Measurements from ENCODE around the gene CDKAL1.

Gene CDKAL1

DNA sequence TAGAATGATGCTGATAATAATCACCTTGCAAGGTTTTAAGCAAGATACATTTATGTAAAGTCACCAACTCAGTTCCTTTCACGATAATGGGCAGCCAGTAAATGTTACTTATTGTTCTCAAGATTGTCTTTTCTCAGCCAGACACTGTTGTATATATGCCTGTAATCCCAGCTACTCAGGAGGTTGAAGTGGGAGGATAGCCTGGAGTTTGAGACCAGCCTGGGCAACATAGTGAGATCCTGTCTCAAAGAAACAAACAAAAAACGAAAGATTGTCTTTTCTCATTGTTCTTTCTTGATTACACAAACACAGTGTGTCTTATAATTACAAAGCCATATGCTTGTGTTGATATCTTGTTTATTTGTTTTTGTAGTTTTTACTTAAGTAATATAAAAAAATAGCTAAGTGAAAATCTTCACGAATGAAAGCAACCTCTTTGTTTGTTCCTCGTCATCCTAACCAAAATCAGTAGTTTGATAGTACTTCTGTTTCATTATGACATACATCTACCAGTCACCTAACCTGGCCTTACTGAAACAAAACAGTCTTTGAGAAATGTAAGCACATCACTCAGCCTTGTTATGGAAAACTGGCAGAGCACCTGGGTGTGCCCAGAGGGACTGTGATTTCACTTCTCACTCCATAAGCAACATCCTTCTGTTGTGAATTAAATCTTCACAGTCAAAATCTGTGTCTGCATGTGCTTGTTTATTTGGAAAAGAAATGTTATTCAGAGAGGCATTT, 623.1 kb downstream of the CDKAL1 start:
- no peak for DNase-seq

DNA sequence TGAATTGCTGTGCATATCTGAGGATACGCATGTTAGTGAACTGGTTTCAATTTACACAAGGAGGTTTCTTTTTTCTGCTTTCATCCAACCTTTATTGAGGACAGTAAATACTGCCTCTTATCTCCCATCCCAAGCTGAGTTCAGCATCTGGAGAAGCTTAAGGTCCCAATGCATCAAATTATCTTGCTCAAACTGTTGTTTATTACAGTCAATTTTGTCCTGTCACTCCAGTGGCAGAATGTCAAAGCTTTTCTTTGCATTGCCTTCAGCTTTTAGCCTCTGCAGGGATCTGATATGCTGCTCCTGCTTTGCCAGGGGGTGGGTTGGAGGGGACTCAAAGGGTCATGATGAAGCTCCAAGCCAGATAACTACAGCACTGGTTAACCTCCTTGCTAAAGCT, 623.9 kb downstream of the CDKAL1 start:
- DNase-seq: no peak

DNA sequence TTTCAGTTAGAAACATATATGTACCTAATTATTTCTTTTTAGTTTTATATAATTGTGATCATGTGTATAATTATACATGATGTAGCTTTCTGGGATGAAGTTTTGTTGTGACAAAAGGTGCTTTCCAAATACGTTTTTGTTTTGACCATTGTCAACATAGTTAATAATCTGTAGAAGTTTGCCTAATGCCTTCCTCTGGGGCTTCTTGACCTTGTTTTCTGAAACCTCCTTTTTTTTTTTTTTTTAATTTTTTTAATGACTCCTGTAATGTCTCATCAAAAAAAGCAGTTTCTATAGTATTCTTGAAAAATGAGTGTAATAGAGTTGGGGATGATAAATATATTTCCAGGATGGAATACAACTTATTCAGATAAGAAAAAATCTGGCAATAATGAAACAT, 624.6 kb downstream of the CDKAL1 start:
- DNase-seq: no peak

DNA sequence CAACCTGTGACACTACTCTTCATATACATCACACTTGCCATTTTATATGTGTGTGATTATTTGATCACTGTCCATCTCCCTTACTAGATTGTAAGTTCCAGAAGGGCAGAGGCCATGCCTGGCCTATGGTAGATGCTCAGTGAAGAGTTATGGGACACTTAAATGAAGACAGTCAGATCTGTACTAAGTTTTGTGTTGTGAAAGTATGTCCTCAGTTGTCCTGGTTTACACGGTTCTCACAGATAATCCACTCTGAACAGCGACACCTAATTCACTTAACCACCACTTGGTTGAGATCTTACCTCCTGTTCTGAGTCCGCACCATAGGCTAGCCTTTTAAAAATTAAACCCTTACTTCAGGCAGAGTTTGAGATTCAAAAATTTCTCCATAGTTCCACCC, 625.2 kb downstream of the CDKAL1 start:
- DNase-seq: no peak

DNA sequence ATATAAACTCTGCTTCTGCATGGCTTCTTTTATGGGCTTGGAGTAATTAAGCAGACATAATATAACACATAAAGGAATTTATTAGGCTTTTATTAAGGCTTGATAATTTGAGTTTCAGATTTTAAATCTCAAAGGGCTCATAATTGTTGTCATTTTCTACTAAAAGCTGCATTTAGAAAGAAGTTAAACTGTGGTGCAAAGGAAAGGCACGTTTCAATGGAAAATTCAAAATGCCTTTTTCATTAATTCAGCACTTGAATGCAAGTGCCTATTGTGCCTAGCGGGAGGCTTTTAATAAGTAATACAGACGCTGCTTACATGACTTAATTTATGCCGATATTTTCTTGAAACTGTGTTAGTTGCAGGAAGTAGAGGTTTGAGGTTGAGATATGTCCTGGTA, 627.5 kb downstream of the CDKAL1 start:
- no peak for DNase-seq

DNA sequence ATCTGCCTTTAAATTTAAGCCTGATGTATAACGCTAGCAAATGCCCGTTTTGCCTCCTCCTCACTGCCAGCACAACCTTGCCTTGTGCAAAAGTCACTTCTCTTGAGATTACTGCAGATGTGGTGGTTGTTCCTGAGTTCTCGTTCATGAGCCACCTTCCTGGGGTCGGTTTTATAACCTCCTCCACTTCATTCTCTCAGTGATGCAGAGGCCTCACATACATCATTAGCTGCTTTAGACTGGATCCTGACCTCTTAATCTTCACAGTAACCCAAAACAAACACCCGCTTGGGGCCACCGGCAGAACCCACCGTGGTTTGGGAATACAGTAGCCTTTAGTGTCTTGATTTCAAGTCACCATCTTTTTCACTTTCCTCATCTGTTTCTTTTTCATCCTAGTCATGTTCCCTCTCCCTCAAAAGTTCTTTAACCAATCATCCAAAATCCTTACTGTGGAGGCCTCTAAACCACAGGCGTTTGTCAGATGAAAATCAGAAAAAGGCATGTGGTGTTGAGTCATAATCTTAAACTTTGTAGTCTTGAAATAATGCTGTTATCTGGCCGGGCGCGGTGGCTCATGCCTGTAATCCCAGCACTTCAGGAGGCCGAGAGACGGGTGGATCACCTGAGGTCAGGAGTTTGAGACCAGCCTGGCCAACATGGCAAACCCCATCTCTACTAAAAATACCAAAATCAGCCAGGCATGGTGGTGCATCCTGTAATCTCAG, 629.0 kb downstream of the CDKAL1 start:
- DNase-seq: peak; percentile 69

DNA sequence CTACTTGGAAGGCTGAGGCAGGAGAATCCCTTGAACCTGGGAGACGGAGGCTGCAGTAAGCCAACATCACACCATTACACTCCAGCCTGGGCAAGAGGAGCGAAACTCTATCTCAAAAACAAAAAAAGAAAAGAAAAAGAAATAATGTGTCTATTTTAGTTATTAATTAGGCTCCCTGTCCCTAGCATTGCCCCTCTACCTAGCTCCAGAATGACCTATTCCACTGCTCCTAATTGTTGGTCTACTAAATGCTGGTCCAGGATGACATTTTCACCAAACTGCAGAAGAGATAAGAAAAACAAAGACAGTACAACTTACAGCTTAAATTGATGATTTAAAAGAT, 629.6 kb downstream of the CDKAL1 start:
- DNase-seq: no peak

DNA sequence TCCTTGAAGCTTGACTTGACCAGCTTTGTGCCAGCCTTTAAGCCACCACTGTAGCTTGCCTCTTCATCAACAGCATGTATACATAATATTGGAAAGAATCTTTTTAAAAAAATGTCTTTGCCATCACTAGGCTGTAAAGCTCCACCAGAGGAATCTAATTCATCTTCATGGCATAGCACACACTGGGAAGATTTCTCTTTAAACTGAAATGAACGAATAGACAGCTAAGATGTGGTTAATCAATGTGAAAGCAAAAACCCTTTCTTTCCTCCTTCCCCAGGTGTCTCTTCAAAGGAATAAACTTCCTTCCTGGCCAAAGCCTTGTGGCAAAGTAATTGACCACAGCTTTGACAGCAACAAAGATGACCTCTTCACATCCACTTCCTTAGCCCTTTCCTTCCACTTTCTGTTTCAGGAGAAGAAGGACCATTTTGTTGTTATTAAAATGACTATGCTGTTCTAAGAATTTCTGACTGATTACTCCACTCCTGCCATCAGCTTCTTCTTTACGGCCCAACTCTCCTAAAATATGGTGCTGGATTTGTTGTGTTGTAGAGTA, 630.6 kb downstream of the CDKAL1 start:
- DNase-seq: peak; percentile 3

DNA sequence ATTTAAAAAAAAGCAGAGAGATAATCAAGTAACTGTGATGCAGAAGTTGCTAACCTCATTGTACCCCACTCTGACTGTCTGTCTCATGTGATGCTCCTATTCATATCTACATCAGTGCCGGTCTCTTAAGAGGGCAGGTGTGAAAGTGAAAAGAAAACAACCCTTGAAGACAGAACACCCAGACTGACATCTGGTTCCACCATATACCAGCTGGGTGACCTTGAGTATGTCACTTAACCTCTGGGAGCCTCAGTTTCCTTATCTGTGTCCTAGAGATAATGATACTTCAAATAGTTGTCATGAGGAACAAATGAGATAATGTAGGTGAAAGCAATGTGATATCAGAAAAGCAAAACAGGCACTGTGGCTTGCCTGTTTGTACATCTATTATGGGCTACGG, 632.5 kb downstream of the CDKAL1 start:
- DNase-seq: no peak

DNA sequence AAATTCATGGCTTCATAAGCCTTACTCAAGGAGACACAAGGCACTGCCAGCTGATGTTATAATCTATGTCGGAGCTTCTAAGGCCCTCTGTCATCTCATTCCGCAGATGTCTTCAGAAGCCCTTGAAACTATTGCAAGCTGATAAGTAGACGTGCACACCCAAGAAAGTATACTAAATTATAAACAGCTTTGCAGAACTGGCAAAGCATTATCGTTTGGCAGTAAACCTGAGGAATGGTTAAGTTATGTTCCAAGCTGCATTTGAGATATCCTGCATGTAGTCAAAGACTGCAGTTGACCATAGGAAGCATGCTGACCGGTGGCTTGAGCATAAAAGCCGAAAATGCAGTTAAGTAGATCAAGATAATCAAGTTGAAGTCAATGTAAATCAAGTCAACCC, 633.5 kb downstream of the CDKAL1 start:
- DNase-seq: no peak

DNA sequence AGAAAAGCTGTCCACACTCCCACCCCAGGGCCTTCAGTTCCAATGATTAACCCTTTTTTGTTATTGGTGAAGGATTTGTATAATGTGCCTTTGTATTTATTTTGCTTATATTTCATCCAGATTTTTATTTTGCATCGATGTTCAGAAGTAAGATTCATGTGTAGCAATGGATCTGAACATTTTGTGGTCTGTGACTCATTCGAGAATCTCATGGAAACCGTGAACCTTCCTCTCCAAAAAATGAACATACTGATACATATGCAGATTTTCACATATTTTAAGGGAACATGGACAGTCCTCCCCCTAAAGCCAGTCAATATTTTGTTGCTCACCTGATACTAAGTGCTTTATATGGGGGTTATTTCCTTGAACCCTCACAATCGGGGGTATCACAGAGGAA, 637.5 kb downstream of the CDKAL1 start:
- DNase-seq: no peak

DNA sequence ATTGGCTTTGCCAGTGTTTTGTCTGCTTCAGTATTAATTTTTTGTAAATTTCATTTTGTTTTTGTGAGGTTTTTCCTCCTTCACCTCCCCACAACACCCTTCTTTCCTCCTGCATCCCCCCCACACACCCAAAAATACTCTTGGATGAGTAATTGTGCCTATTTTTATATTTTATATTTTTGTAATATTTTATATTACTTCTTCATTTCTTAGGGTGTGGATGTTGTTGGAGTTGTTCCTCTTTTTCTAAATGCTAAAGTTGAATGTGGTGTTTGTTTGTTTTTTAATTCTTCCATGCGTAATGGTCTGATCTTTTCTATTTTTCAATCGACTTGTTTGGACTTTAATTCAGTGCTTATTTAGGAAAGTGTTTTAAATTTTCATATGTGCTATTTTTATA, 638.8 kb downstream of the CDKAL1 start:
- no peak for DNase-seq

DNA sequence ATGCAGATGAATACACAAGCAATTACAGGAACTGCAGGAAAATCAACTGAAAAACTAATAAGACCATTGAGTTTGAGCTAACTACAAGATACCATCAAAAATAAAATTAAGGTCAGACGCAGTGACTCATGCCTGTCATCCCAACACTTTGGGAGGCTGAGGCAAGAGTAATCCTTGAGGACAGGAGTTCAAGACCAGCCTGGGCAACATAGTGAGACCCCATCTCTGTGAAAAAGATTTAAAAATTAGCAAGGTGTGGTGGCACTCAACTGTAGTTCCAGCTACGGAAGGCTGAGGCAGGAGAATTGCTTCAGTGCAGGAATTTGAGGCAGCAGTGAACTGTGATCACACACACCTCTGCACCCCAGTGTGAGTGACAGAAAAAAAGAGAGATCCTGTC, 639.4 kb downstream of the CDKAL1 start:
- no peak for DNase-seq

DNA sequence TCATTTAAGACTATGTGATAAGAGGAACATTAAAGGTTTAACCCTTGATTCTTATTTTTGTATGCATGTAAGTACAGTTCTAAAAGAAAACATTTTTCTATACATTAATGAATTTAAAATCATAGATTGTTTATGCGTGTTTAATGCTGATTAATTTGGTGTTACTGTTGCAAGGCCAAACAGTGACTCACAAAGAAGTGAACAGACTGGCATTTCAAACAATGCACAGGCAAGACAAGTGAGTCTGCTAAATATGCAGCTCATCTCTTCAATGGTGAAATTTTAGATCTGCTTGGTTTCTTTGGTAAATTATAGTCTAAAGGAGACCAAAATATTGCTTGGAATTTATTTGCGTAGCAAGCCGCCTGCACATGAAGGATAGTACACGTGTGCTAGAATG, 641.9 kb downstream of the CDKAL1 start:
- DNase-seq: no peak

DNA sequence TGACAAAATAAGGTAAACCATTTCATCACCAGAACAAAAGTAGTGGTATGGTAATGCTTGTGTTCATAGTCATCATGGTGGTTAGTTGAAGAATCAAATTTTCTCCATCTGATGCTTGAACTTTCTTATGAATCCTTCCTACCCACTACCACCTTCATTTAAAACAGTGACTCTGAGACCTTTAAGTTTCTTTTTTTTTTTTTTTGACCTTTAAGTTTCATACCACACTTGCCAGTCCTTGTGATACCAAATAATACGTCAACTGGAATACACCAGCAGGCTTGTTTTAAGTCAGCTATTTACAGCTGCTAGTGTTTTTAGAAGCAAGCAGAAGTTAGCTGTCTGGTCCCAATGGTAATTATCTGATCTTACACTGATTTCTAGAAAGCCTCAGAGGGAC, 645.9 kb downstream of the CDKAL1 start:
- no peak for DNase-seq

DNA sequence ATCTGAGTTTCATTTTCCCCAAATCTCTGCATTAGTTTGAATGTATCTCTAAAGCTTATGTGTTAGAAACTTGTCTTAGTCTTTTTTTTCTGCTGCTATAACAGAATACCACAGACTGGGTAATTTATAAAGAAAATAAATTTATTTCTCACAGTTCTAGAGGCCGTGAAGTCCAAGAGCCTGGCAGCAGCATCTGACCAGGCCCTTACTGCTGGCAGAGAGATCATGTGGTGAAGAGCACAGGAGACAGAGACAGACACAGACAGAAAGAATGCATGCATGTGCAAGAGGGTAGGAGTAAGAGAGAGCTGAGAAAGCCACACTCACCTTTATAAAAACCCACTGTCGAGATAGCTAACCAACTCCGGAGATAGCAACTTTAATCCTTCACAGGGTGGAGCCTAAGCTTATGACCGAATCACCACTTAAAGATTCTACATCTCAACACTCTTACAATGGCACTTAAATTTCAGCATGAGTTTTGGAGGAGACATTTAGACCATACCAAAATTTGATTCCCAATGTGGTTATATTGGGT, 646.6 kb downstream of the CDKAL1 start:
- no peak for DNase-seq

DNA sequence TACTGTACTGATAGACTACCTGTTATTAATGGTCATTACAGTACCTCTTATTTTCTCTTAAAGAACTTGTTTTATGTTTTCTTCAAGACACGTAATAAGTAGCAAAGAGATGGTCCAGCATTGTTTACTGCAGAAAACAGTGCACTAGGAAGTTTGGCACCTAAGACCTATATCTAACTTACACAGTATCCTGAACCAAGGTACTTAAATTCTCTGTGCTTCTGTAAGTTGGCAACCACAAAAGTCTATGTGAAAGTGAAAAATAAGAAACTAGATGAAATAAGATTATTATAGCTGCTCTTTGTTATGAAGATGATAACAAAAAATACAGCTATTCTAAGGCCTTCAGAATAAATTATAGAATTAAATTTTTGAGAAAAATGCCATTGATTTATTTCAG, 647.6 kb downstream of the CDKAL1 start:
- no peak for DNase-seq

DNA sequence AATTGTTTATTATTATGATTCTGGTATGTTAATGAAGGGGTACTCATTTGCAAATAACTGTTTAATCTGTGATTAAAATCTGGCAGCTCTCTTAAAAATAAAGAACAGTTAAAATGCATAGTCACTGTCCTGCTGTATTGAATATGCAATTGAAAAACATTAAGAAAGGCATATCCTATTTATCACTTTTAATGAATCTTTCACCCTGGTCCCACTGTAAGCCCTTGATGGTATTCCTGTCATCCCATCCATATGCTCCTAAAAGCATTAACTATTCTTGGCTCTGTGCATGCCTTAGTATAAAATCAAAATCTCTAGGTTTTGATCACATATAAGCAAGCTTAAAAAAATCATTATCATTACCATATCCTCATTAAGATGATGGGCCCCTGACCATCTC, 648.3 kb downstream of the CDKAL1 start:
- DNase-seq: no peak

DNA sequence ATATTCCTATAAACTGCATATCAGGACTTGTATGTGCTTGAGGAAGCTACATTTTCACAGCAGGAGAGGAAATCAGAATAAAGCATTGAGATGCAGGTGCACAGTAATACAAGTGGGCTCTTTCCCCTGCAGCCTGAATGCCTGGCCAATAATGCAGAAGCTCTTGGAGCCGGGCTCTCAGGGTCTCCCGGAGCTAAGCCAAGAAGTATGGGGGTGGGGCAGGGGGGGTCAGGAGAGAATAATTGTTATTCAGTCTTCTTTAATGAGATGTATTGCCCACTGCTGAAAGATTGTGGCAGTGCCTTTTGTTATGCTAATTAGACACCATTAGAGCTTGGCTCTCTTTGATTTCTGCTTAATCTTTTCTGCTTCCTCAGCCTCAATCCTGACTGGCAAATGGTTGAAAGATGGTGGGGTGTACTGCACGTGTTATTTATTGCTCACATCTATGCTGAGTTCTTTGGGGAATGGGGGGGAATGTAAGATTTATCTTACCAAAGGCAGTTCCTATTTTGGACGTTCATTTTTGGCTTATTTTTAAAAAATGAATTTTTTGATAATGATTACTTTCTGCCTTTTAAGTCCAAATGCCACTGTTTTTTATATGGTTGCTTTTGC, 651.7 kb downstream of the CDKAL1 start:
- DNase-seq: no peak

DNA sequence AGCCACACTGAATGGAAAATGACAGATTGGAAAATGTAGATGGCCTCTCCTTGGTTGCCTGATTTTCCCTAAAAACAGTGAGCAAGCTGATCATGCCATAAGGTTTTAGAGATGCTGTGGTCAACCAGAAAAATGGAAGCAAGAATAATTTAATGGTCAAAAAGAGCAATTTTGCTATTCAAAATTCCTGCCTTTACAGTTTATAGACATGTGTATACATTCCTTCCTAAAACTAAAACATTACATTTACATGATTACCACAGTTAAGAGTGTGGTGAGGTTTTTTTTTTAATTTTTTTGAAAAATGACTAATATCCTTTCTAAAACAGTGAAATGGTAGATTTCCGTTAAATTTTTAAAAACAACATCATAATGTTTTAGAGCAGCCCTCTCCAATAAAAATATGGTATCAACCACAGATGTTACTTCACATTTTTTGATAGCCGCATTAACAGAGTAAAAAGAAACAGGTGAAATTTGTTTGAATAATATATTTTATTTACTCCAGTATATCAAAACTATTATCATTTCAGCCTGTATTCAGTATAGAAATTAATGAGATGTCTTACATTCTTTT, 652.3 kb downstream of the CDKAL1 start:
- DNase-seq: peak; percentile 72

DNA sequence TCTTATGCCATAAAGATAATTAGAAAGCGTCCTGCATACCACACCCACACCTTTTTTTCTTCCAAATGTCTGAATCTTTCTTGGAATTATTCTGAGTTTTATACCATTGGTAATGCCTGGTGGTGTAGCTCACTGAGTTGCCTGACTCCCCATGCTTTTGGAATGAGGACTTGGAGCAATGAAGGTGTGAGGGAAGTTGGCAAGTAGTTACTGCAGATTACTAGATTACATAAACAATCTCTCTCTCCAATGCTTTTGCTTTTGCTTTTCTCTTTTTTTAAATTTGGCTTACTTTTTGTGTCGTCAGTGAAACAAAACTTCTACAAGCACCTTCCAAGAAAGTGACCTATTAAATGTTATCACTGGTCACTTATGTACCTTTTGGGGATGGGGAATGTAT, 653.2 kb downstream of the CDKAL1 start:
- DNase-seq: no peak

DNA sequence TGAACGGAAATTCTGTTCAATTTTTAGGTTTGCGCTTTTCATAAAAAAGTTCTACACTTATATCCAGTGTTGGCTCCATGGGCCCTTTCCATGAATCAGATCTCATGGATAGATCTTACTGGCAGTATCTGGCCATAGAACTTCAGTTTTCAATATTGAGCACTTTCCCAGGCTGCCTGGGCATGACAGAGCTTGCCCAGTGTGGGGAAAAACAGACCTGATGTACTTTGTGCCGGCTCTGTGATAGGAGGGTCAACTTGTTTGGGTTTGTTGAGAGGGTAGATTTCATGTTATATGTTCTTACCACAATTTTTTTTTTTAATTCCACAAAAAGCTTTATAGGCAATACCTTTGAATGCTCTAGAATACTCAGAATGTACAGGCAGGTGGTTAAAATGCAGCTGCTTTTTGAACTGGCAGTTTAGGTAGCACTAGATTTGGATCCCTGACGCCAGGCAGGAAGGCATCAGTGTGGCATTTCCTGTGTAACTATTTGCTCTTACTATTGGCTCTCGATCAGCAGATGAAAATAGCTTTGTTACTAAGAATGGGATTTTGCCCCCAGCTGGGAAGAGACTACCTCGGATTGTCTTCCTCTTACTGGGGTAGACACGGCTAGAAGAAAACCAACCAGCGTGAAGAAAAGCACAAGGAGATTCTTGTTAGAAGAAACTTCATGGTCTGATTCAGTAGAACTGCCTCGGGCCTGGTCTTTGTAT, 654.4 kb downstream of the CDKAL1 start:
- DNase-seq: no peak

DNA sequence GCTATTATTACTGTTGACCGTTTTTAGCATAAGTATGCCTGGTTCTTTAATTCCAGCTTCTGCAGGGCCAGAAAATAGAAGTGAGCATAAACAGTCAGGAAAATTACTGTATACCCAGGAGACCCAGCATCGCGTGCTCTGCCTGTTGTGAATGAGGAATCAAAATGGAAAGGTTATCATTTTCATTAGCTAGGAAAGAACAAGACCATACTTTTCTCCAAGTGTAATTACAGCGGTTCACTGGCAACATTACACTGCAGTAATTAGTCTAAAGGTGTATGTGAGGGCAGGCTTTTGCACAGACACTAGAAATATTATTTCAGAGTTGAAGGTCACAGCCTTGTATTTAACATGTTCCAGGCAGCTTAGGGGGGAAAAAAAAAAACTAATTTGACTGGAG, 655.5 kb downstream of the CDKAL1 start:
- DNase-seq: no peak

Measured in fibroblast of skin of scalp (primary cell).